Astrocyte (in vitro differentiated cells and primary cell): ENCODE data around the gene GBGT1. TPM values are rescaled to one million over a fixed set of nuclear protein-coding genes. Genes with fewer than 3 reads are reported as not detected.
A peak's percentile ranks its signal among the peaks of the same experiment; 100 is the strongest.

ENCODE experiments used
- DNase-seq: peaks from one replicate; pipeline ENCODE4 v3.0.0-alpha.2; 2010; ENCODE audit warnings: low read depth
- FAIRE-seq: peaks from 2 replicates; lab custom pipeline; 2011; peaks lifted over from hg19 to GRCh38; lab: Jason Lieb, UNC
- H2AFZ ChIP-seq: 2 replicates; pipeline ENCODE4 v1.6.0; 2012; ENCODE audit warnings: low read depth, low read length, inconsistent platforms
- H3K27ac ChIP-seq: 2 replicates; pipeline ENCODE4 v1.5.1; 2011; ENCODE audit warnings: low read depth, low read length, inconsistent platforms
- H3K27me3 ChIP-seq: 2 replicates; pipeline ENCODE4 v1.6.0; 2011; ENCODE audit warnings: low read length, inconsistent platforms; ENCODE audit not compliant: insufficient read depth
- H3K36me3 ChIP-seq: 2 replicates; pipeline ENCODE4 v1.5.1; 2011; ENCODE audit warnings: low read length, inconsistent platforms; ENCODE audit not compliant: insufficient read depth
- H3K4me1 ChIP-seq: 2 replicates; pipeline ENCODE4 v1.5.1; 2011; ENCODE audit warnings: low read length, inconsistent platforms; ENCODE audit not compliant: insufficient read depth
- H3K4me2 ChIP-seq: 2 replicates; pipeline ENCODE4 v1.6.0; 2012; ENCODE audit warnings: low read length, inconsistent platforms
- H3K4me3 ChIP-seq: 2 replicates; pipeline ENCODE4 v1.5.1; 2011; ENCODE audit warnings: low read depth, mild to moderate bottlenecking, low read length, inconsistent platforms; ENCODE audit not compliant: insufficient read depth
- H3K79me2 ChIP-seq: 2 replicates; pipeline ENCODE4 v1.6.0; 2012; ENCODE audit warnings: mild to moderate bottlenecking, low read length, inconsistent platforms; ENCODE audit not compliant: insufficient read depth
- H3K9ac ChIP-seq: 2 replicates; pipeline ENCODE4 v1.6.0; 2012; ENCODE audit warnings: mild to moderate bottlenecking, low read length, inconsistent platforms
- H3K9me3 ChIP-seq: 2 replicates; pipeline ENCODE4 v1.5.1; 2012; ENCODE audit warnings: low read depth, mild to moderate bottlenecking, low read length, inconsistent platforms; ENCODE audit not compliant: insufficient read depth
- H4K20me1 ChIP-seq: 2 replicates; pipeline ENCODE4 v1.6.0; 2012; ENCODE audit warnings: low read length, inconsistent platforms; ENCODE audit not compliant: insufficient read depth
- H3K27ac Mint-ChIP-seq: one replicate; pipeline ENCODE4 v1.8.0; 2021; ENCODE audit warnings: mild to moderate bottlenecking, mixed read lengths; ENCODE audit not compliant: unreplicated experiment
- H3K27me3 Mint-ChIP-seq: one replicate; pipeline ENCODE4 v1.8.0; 2021; ENCODE audit warnings: low read depth, mixed read lengths; ENCODE audit not compliant: unreplicated experiment
- H3K36me3 Mint-ChIP-seq: one replicate; pipeline ENCODE4 v1.8.0; 2021; ENCODE audit warnings: low read depth, mixed read lengths; ENCODE audit not compliant: unreplicated experiment
- H3K4me1 Mint-ChIP-seq: one replicate; pipeline ENCODE4 v1.8.0; 2021; ENCODE audit warnings: low read depth, mixed read lengths; ENCODE audit not compliant: unreplicated experiment
- H3K4me3 Mint-ChIP-seq: one replicate; pipeline ENCODE4 v1.8.0; 2021; ENCODE audit warnings: mild to moderate bottlenecking, moderate library complexity, mixed read lengths; ENCODE audit not compliant: unreplicated experiment
- H3K9me3 Mint-ChIP-seq: one replicate; pipeline ENCODE4 v1.8.0; 2021; ENCODE audit warnings: mild to moderate bottlenecking, mixed read lengths; ENCODE audit not compliant: unreplicated experiment
- CTCF ChIP-seq: IDR thresholded peaks from 2 replicates; pipeline ENCODE4 v1.5.1; 2011; ENCODE audit warnings: low read depth, mild to moderate bottlenecking, inconsistent platforms, low read length, moderate library complexity; ENCODE audit not compliant: insufficient read depth
- EZH2 ChIP-seq: IDR thresholded peaks from 2 replicates; pipeline ENCODE4 v1.6.1; 2012; ENCODE audit warnings: mild to moderate bottlenecking, low read length, inconsistent platforms; ENCODE audit not compliant: insufficient read depth
- total RNA-seq: library from RNA; stranded (reverse); gene quantifications from 2 replicates; pipeline ENCODE4 v1.2.1, GENCODE V29; 2021

GBGT1 gene
- total RNA-seq, 1 donor from 2014 or later: 8.5 TPM

GRCh38 chr9:133114886-133115603 lies 48.7 kb downstream of the GBGT1 start:
- H3K79me2 ChIP-seq: peaks cover 70% of the 10 kb centered on the region
- peaks cover 10% of the 10 kb centered on the region for H3K36me3 Mint-ChIP-seq
- peak overlapping the region; percentile 52 for H3K4me2 ChIP-seq
- no peak overlapping the region for H2AFZ ChIP-seq
- H3K27ac Mint-ChIP-seq: no peak overlapping the region
- no peaks in the 10 kb centered on the region for H3K9me3 ChIP-seq
- H3K4me3 Mint-ChIP-seq: no peak overlapping the region
- no peak overlapping the region for H3K4me3 ChIP-seq
- H3K27me3 ChIP-seq: no peaks in the 10 kb centered on the region
- peaks cover 26% of the 10 kb centered on the region for H3K4me1 Mint-ChIP-seq
- H3K9ac ChIP-seq: peak overlapping the region; percentile 60
- H3K9me3 Mint-ChIP-seq: no peaks in the 10 kb centered on the region
- DNase-seq (no peak), FAIRE-seq (no peak)
- H4K20me1 ChIP-seq: peaks cover 87% of the 10 kb centered on the region
- peaks cover 57% of the 10 kb centered on the region for H3K4me1 ChIP-seq
- no peak for TF ChIP-seq EZH2
- no peak for TF ChIP-seq CTCF
- H3K36me3 ChIP-seq: no peaks in the 10 kb centered on the region
- peak overlapping the region; percentile 17 for H3K27ac ChIP-seq
- H3K27me3 Mint-ChIP-seq: no peaks in the 10 kb centered on the region

- Histone ChIP-seq H3K36me3 (no peaks in the 10 kb centered on the region), H3K27me3 (no peaks in the 10 kb centered on the region), H3K9me3 (no peaks in the 10 kb centered on the region), H4K20me1 (peaks cover 84% of the 10 kb centered on the region), H3K27ac (peak overlapping the region; percentile 2), H3K79me2 (peaks cover 63% of the 10 kb centered on the region), H3K4me3 (no peak overlapping the region), H3K4me2 (peak overlapping the region; percentile 76), H3K9ac (peak overlapping the region; percentile 60), H3K4me1 (peaks cover 49% of the 10 kb centered on the region), H2AFZ (no peak overlapping the region)
- no peak for TF ChIP-seq EZH2
- no peak for TF ChIP-seq CTCF
- no peaks in the 10 kb centered on the region for H3K9me3 Mint-ChIP-seq
- H3K36me3 Mint-ChIP-seq: peaks cover 14% of the 10 kb centered on the region
- no peak for DNase-seq
- H3K4me3 Mint-ChIP-seq: no peak overlapping the region
- H3K27me3 Mint-ChIP-seq: no peaks in the 10 kb centered on the region
- no peak overlapping the region for H3K27ac Mint-ChIP-seq
- no peak for FAIRE-seq
- peaks cover 23% of the 10 kb centered on the region for H3K4me1 Mint-ChIP-seq
Observed at GRCh38 chr9:133113949-133114885, 49.5 kb downstream of the GBGT1 start.
